Coronary artery (tissue), 2 donors: ENCODE measurements around the gene NDNF.

Experiments used
- DNase-seq: peaks from one replicate; pipeline ENCODE4 v3.0.0-alpha.2; 2017; ENCODE audit warnings: low spot score
- H3K27ac ChIP-seq, 2 donors: fragments of 200-600 bp; sonication (generic); one replicate each; pipeline ENCODE4 v1.5.1; 2016 to 2019
- H3K4me3 ChIP-seq: fragments of 200-600 bp; sonication (generic); 2 replicates; pipeline ENCODE4 v1.5.1; 2016; ENCODE audit warnings: mild to moderate bottlenecking, moderate library complexity
- CTCF ChIP-seq: fragments of 200-600 bp; sonication (generic); IDR thresholded peaks from one replicate; pipeline ENCODE4 v1.5.1; 2019; ENCODE audit warnings: antibody characterized with exemption

NDNF gene

GRCh38 chr4:121091941-121092340 is 19.6 kb upstream of the NDNF start:
- Histone ChIP-seq H3K27ac (no peak overlapping the region), H3K4me3 (no peak overlapping the region)
- no peak for TF ChIP-seq CTCF
- DNase-seq: no peak

- TF ChIP-seq CTCF: no peak
- H3K27ac ChIP-seq: no peak overlapping the region
- H3K4me3 ChIP-seq: no peak overlapping the region
- DNase-seq: no peak
Measured at GRCh38 chr4:121088867-121089266, 16.5 kb upstream of the NDNF start.

- no peak for DNase-seq
- no peak for TF ChIP-seq CTCF
- Histone ChIP-seq H3K4me3 (no peak overlapping the region), H3K27ac (no peak overlapping the region)
Measured at GRCh38 chr4:121079376-121079775, 7.0 kb upstream of the NDNF start.

- DNase-seq: no peak
- Histone ChIP-seq H3K27ac (no peak overlapping the region), H3K4me3 (no peak overlapping the region)
- no peak for TF ChIP-seq CTCF
Measured at GRCh38 chr4:121077496-121077895, 5.2 kb upstream of the NDNF start.

GRCh38 chr4:121076416-121076815 is 4.1 kb upstream of the NDNF start:
- DNase-seq: no peak
- TF ChIP-seq CTCF: no peak
- H3K27ac ChIP-seq: no peak overlapping the region
- no peak overlapping the region for H3K4me3 ChIP-seq

- DNase-seq: no peak
Measured at GRCh38 chr4:121073672-121074381, 1.5 kb upstream of the NDNF start.

More at GRCh38 chr4:121073672-121074381, 1.5 kb upstream of the NDNF start:
- Histone ChIP-seq H3K27ac (no peak overlapping the region), H3K4me3 (no peak overlapping the region)
- TF ChIP-seq CTCF: no peak
